K562 (cell line): ENCODE data around the gene LDLR. TPM values are rescaled to one million over a fixed set of nuclear protein-coding genes. Genes with fewer than 3 reads are reported as not detected.

Experiments
- BACH1 ChIP-seq: fragments of 200-800 bp; sonication (Bioruptor generic); IDR thresholded peaks from 2 replicates; pipeline ENCODE4 v1.6.1; 2016; ENCODE audit warnings: missing genetic modification characterization, missing compliant biosample characterization
- BRF2 ChIP-seq: IDR thresholded peaks from 3 replicates; pipeline ENCODE4 v1.6.1; 2011; ENCODE audit warnings: borderline replicate concordance, mild to moderate bottlenecking; ENCODE audit not compliant: insufficient read length, insufficient read depth
- HNRNPLL ChIP-seq: fragments of 200-400 bp; formaldehyde crosslinking; IDR thresholded peaks from 2 replicates; pipeline ENCODE4 v1.6.1; 2017; ENCODE audit warnings: low read length, low read depth, mild to moderate bottlenecking; ENCODE audit not compliant: poor library complexity, severe bottlenecking
- KDM4B ChIP-seq, 2 experiments: fragments of 450-650 bp in 1 of 2; sonication (generic) in 1 of 2; IDR thresholded peaks; 2 replicates each; pipeline ENCODE4 v1.6.1; 2016 to 2017; ENCODE audit warnings: borderline replicate concordance in 2 of 2, antibody characterized with exemption in 1 of 2, low read depth in 1 of 2, mild to moderate bottlenecking in 1 of 2
- MTA1 ChIP-seq: fragments of 450-650 bp; IDR thresholded peaks from 2 replicates; pipeline ENCODE4 v1.6.1; 2017; ENCODE audit warnings: borderline replicate concordance
- NR0B1 ChIP-seq: fragments of 450-650 bp; IDR thresholded peaks from one replicate; pipeline ENCODE4 v1.6.1; 2018; ENCODE audit warnings: mild to moderate bottlenecking, moderate library complexity; ENCODE audit not compliant: partially characterized antibody
- PRMT5 ChIP-seq: sonication (generic); formaldehyde crosslinking; IDR thresholded peaks from 2 replicates; pipeline ENCODE4 v1.5.0; 2020; ENCODE audit warnings: missing genetic modification reagents
- SMARCE1 ChIP-seq: fragments of 450-650 bp; IDR thresholded peaks from 2 replicates; pipeline ENCODE4 v1.7.1; 2016; ENCODE audit warnings: mild to moderate bottlenecking
- U2AF2 ChIP-seq: fragments of 200-400 bp; formaldehyde crosslinking; optimal IDR thresholded peaks from 2 replicates; pipeline ENCODE3; 2017; ENCODE audit warnings: low read depth, mild to moderate bottlenecking, low read length
- ZNF77 ChIP-seq: fragments of 250-450 bp; sonication (Bioruptor Pico); IDR thresholded peaks from 2 replicates; pipeline ENCODE4 v1.5.0; 2020
- ZNF785 ChIP-seq: fragments of 250-450 bp; sonication (Bioruptor Pico); IDR thresholded peaks from 2 replicates; pipeline ENCODE4 v1.4.0; 2020; ENCODE audit warnings: mild to moderate bottlenecking
- polyA plus RNA-seq, 8 experiments: library from polyadenylated mRNA; depleted of rRNA in 4 of 8; stranded (reverse) in 5 of 8; unstranded in 3 of 8; fragments of >200 nt; fragmentation: Nextera tagmentation in 2 of 8; fragmentation: Illumina TruSeq in 1 of 8; extraction: Ambion mirVana in 2 of 8; extraction: Trizol in 1 of 8; gene quantifications; 2 replicates each; pipeline versions ENCODE4 v1.2.1 to v1.2.3, GENCODE V29; 2011 to 2014; ENCODE audit warnings: inconsistent platforms in 1 of 8, missing spikeins in 1 of 8
- total RNA-seq, 7 experiments: library from RNA; depleted of rRNA in 6 of 7; stranded (reverse); fragments of >200 nt in 6 of 7; fragmentation: Illumina TruSeq in 2 of 7; extraction: Trizol in 2 of 7; gene quantifications; 2 replicates each; pipeline versions ENCODE4 v1.2.1 to v1.2.3, GENCODE V29; 2011 to 2021; ENCODE audit warnings: low replicate concordance in 1 of 7

Gene LDLR
- total and polyA plus RNA-seq, 9 of the 15 experiments (the other 6 are each of a cell fraction or from before 2014, with no cell fraction given), result 19.9 to 114 (median 56.3) TPM

- no peak for TF ChIP-seq PRMT5 (CRISPR knock-in tag)
- TF ChIP-seq NR0B1, result no peak
- no peak for TF ChIP-seq HNRNPLL
- no peak for TF ChIP-seq MTA1
- TF ChIP-seq ZNF77 (CRISPR knock-in tag), result no peak
- TF ChIP-seq BACH1, result no peak
- no peak for TF ChIP-seq ZNF785
- TF ChIP-seq U2AF2, result no peak
- no peak for TF ChIP-seq KDM4B (IDR thresholded peaks at IDR 0.05; ENCODE audit: borderline replicate concordance in 2 of 2, low read depth in 1 of 2)
- TF ChIP-seq BRF2, result no peak
- no peak for TF ChIP-seq SMARCE1
These were observed 77.2 kb downstream of the LDLR start (continued) for GRCh38 chr19:11166281-11167142.
